ENCODE results near the gene HECTD1. TPM values are rescaled to one million over a fixed set of nuclear protein-coding genes. Genes with fewer than 3 reads are reported as not detected.
"Not testable (repeated sequence)": the region's sequence is repeated elsewhere in the genome, so short reads cannot be mapped to it uniquely, and the experiment has no call there.

Gene HECTD1
- total and polyA plus RNA-seq, 10 of the 15 experiments (the other 5 are each of a cell fraction or from before 2014, with no cell fraction given) = 27.3 to 116 (median 57.7) TPM

GRCh38 chr14:31092160-31092708 lies 115.4 kb downstream of the HECTD1 start (continued):
- TF ChIP-seq KAT2A (conservative IDR thresholded peaks at IDR 0.05; ENCODE audit: control insufficient read depth, low read depth, low read length) = no peak
- TF ChIP-seq RBBP5 (conservative IDR thresholded peaks at IDR 0.05) = no peak

- no peaks in the 10 kb centered on the region for H3K79me2 ChIP-seq (ENCODE audit: control insufficient read depth, insufficient read depth, low read length)
- ChIA-PET CTCF (interaction anchor here (0.9 to 1.3 kb wide), 4 partner anchors 9 to 108 kb away, joined by 3 to 5 read pairs (median 4); no protein-coding TSS in a partner anchor), RAD21 (ENCODE audit: unreplicated experiment) (no interaction called here), SMC1A (ENCODE audit: uncharacterized antibody, unreplicated experiment) (interaction anchor here (1.3 to 1.8 kb wide), 2 partner anchors 9 to 13 kb away, joined by 4 read pairs; no protein-coding TSS in a partner anchor), POLR2A (no interaction called here)
- no peaks in the 10 kb centered on the region for H4K20me1 ChIP-seq (ENCODE audit: control insufficient read depth, insufficient read depth)
- H3K4me1 ChIP-seq (ENCODE audit: control insufficient read depth, insufficient read depth, low read length) = no peaks in the 10 kb centered on the region
- H3K27ac ChIP-seq (ENCODE audit: control insufficient read depth, insufficient read depth) = no peak overlapping the region
- no peak for TF ChIP-seq CHD2 (IDR thresholded peaks at IDR 0.05; ENCODE audit: borderline replicate concordance, low read depth, low read length)
- no peak for FAIRE-seq
- H3K27me3 ChIP-seq (replicated peaks in 1 of 2; ENCODE audit: control insufficient read depth in 2 of 2, insufficient read depth in 2 of 2, low read length in 1 of 2) = no peaks in the 10 kb centered on the region
- no peak overlapping the region for H3K4me3 ChIP-seq
- DNase-seq (ENCODE audit: low read depth, low spot score) = no peak
- intact Hi-C loops (cut with micrococcal nuclease; ENCODE audit: unreplicated experiment) = no loop called here
- in situ Hi-C loops (cut with MboI) = no loop called here
- no peak overlapping the region for H3K4me2 ChIP-seq (ENCODE audit: control insufficient read depth, insufficient read depth)
- ATAC-seq = no peak
- no TSS peak for BruUV-seq (replicated peaks)
- H3K9me3 ChIP-seq (replicated peaks; ENCODE audit: control insufficient read depth, insufficient read depth, low read length) = no peaks in the 10 kb centered on the region
- WGBS (ENCODE audit: insufficient coverage, insufficient replicate concordance, low lambda C conversion rate, missing lambda C conversion rate) = 89% methylated on average over 5 of the region's 5 CpGs
- no peak overlapping the region for H2AFZ ChIP-seq (ENCODE audit: control insufficient read depth, low read depth, low read length)
- H3K9ac ChIP-seq (ENCODE audit: control insufficient read depth, insufficient read depth, low read length) = no peak overlapping the region
- no peaks in the 10 kb centered on the region for H3K36me3 ChIP-seq (ENCODE audit: control insufficient read depth in 2 of 2, insufficient read depth in 2 of 2, low read length in 1 of 2)
These were observed 116.5 kb downstream of the HECTD1 start for GRCh38 chr14:31090883-31091764.

DNA sequence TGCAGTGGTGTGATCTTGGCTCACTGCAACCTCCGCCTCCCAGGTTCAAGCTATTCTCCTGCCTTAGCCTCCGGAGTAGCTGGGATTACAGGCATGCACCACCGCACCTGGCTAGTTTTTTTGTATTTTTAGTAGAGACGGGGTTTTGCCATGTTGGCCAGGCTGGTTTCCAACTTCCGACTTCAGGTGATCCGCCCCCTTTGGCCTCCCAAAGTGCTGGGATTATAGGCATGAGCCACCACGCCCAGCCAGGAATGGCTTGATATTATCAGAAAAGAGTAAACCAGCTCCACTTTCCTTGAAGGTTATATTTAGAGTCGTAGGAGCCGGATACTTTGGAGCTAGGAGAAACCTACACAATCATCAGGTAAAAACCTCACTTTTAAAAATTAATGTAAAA lies 121.1 kb downstream of the HECTD1 start:
- H3K9ac ChIP-seq (ENCODE audit: control insufficient read depth, insufficient read depth, low read length); H2AFZ ChIP-seq (ENCODE audit: control insufficient read depth, low read depth, low read length); H3K79me2 ChIP-seq (ENCODE audit: control insufficient read depth, insufficient read depth, low read length); in situ Hi-C loops (cut with MboI); FAIRE-seq; H3K27me3 ChIP-seq (replicated peaks in 1 of 2; ENCODE audit: control insufficient read depth in 2 of 2, insufficient read depth in 2 of 2, low read length in 1 of 2); H3K4me2 ChIP-seq (ENCODE audit: control insufficient read depth, insufficient read depth); BruUV-seq (replicated peaks); H3K9me3 ChIP-seq (replicated peaks; ENCODE audit: control insufficient read depth, insufficient read depth, low read length); DNase-seq (ENCODE audit: low read depth, low spot score); H3K4me3 ChIP-seq; POLR2A ChIA-PET; H3K27ac ChIP-seq (ENCODE audit: control insufficient read depth, insufficient read depth); ATAC-seq; H4K20me1 ChIP-seq (ENCODE audit: control insufficient read depth, insufficient read depth); H3K4me1 ChIP-seq (ENCODE audit: control insufficient read depth, insufficient read depth, low read length); intact Hi-C loops (cut with micrococcal nuclease; ENCODE audit: unreplicated experiment); H3K36me3 ChIP-seq (ENCODE audit: control insufficient read depth in 2 of 2, insufficient read depth in 2 of 2, low read length in 1 of 2): not testable (repeated sequence)
- RAD21 ChIA-PET (ENCODE audit: unreplicated experiment) = interaction anchor here (0.8 to 1.1 kb wide), 2 partner anchors 94 to 105 kb away, joined by 3 read pairs; no protein-coding TSS in a partner anchor
- SMC1A ChIA-PET (ENCODE audit: uncharacterized antibody, unreplicated experiment) = interaction anchor here (1.0 to 2.0 kb wide), 3 partner anchors 12 to 116 kb away, joined by 3 to 4 read pairs (median 3); no protein-coding TSS in a partner anchor
- CTCF ChIA-PET = interaction anchor here (0.8 to 6.8 kb wide), 5 partner anchors 48 to 257 kb away, joined by 3 to 97 read pairs (median 3); no protein-coding TSS in a partner anchor
- WGBS (ENCODE audit: insufficient coverage, insufficient replicate concordance, low lambda C conversion rate, missing lambda C conversion rate) = 78% methylated on average over 9 of the region's 9 CpGs
